ENCODE results near the gene EPHX1.

DNA sequence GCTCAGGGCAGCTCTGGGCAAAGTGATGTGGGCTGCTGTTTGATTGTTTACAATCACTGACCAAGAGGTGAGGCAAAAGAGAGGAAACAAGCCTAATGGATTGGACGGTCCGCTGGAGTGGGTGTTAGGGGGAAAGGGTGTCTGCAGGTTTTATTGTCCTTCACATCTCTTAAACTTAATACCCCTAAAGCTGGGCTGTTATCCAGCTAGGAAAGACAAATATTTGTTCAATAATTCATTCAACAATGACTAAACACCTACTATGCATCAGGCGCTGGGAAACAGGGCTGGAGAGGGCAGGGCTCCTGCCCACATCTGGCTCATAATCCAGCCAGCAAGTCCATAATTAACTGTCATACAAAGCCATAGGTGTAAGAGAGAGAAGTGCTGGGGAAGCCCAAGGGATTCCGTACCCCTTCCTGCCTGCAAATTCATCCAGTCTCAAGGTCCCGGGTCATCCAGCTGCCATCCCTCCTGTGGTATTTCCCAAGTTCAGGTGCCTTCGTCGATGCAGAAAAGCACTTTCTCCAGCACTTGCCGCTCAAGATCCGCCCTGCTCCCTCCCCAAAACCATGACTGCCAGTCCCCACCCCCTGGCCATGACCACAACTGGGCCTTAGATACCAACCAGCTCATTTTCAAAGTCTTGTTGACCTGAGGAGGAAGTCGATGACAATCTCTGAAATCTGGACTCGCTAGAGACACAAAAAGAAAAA is 61.6 kb downstream of the EPHX1 start:
- TF ChIP-seq, protein P1, sequence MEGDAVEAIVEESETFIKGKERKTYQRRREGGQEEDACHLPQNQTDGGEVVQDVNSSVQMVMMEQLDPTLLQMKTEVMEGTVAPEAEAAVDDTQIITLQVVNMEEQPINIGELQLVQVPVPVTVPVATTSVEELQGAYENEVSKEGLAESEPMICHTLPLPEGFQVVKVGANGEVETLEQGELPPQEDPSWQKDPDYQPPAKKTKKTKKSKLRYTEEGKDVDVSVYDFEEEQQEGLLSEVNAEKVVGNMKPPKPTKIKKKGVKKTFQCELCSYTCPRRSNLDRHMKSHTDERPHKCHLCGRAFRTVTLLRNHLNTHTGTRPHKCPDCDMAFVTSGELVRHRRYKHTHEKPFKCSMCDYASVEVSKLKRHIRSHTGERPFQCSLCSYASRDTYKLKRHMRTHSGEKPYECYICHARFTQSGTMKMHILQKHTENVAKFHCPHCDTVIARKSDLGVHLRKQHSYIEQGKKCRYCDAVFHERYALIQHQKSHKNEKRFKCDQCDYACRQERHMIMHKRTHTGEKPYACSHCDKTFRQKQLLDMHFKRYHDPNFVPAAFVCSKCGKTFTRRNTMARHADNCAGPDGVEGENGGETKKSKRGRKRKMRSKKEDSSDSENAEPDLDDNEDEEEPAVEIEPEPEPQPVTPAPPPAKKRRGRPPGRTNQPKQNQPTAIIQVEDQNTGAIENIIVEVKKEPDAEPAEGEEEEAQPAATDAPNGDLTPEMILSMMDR (conservative IDR thresholded peaks at IDR 0.05 in 1 of 2, IDR thresholded peaks at IDR 0.05 in 1 of 2; ENCODE audit: low read depth in 1 of 2, low read length in 2 of 2), result no peak
- no peak for TF ChIP-seq EZH2 (IDR thresholded peaks at IDR 0.05; ENCODE audit: low read length, missing control alignments)

Measured in fibroblast of lung (primary cell).